Fibroblast of lung (primary cell): ENCODE data around the gene CCDC86. TPM values are rescaled to one million over a fixed set of nuclear protein-coding genes. Genes with fewer than 3 reads are reported as not detected.

Source experiments
- DNase-seq, 2 donors: peaks; one replicate each; pipeline versions ENCODE4 v3.0.0 to v3.0.0-alpha.2; 2010; ENCODE audit warnings: low read depth in 2 of 2
- H2AFZ ChIP-seq: 2 replicates; pipeline ENCODE4 v1.5.1; 2012; ENCODE audit warnings: low read length, control low read depth, inconsistent platforms
- H3K27ac ChIP-seq: 2 replicates; pipeline ENCODE4 v1.5.1; 2011; ENCODE audit warnings: low read length, control low read depth; ENCODE audit not compliant: insufficient read depth
- H3K27me3 ChIP-seq: 2 replicates; pipeline ENCODE4 v1.5.1; 2011; ENCODE audit warnings: mild to moderate bottlenecking, low read length; ENCODE audit not compliant: control insufficient read depth, insufficient read depth
- H3K36me3 ChIP-seq: 2 replicates; pipeline ENCODE4 v1.5.1; 2011; ENCODE audit warnings: low read length; ENCODE audit not compliant: control insufficient read depth, insufficient read depth
- H3K4me1 ChIP-seq: 2 replicates; pipeline ENCODE4 v1.5.1; 2011; ENCODE audit warnings: low read length; ENCODE audit not compliant: control insufficient read depth, insufficient read depth; ENCODE audit errors: extremely low read depth
- H3K4me2 ChIP-seq: 2 replicates; pipeline ENCODE4 v1.5.1; 2011; ENCODE audit warnings: low read length, control low read depth; ENCODE audit not compliant: insufficient read depth; ENCODE audit errors: extremely low read depth
- H3K4me3 ChIP-seq, 4 experiments: fragments of 200-600 bp in 1 of 4; sonication (generic) in 1 of 4; replicated peaks in 1 of 4; 2 replicates each; pipeline ENCODE4 v1.5.1; 2011 to 2016; ENCODE audit warnings: low read length in 4 of 4, low read depth in 3 of 4, mild to moderate bottlenecking in 3 of 4, control low read depth in 2 of 4, inconsistent platforms in 1 of 4, mixed read lengths in 1 of 4; ENCODE audit not compliant: insufficient read depth in 1 of 4; ENCODE audit errors: control extremely low read depth in 1 of 4
- H3K79me2 ChIP-seq: 2 replicates; pipeline ENCODE4 v1.5.1; 2012; ENCODE audit warnings: mild to moderate bottlenecking, low read length, inconsistent platforms; ENCODE audit not compliant: control insufficient read depth, insufficient read depth
- H3K9ac ChIP-seq: 2 replicates; pipeline ENCODE4 v1.5.1; 2011; ENCODE audit warnings: mild to moderate bottlenecking, low read length, control low read depth; ENCODE audit not compliant: insufficient read depth
- H3K9me3 ChIP-seq: 2 replicates; pipeline ENCODE4 v1.5.1; 2012; ENCODE audit warnings: low read depth, low read length; ENCODE audit not compliant: control insufficient read depth, insufficient read depth
- H4K20me1 ChIP-seq: 2 replicates; pipeline ENCODE4 v1.5.1; 2011; ENCODE audit warnings: low read length; ENCODE audit not compliant: control insufficient read depth, insufficient read depth; ENCODE audit errors: extremely low read depth
- EZH2 ChIP-seq: IDR thresholded peaks from 2 replicates; pipeline ENCODE4 v1.5.1; 2012; ENCODE audit warnings: low read length, control low read depth, mild to moderate bottlenecking; ENCODE audit errors: missing control alignments
- polyA minus RNA-seq: library from RNA; depleted of rRNA, polyadenylated mRNA; stranded (reverse); fragments of >200 nt; gene quantifications from 2 replicates; pipeline ENCODE4 v1.2.3, GENCODE V29; 2011; ENCODE audit warnings: low replicate concordance
- polyA plus RNA-seq, 2 donors: library from polyadenylated mRNA; depleted of rRNA in 1 of 2; stranded (reverse) in 1 of 2; unstranded in 1 of 2; fragments of >200 nt; gene quantifications; 2 replicates each; pipeline ENCODE4 v1.2.1, GENCODE V29; 2011 to 2012; ENCODE audit warnings: missing spikeins in 1 of 2
- total RNA-seq: library from RNA; depleted of rRNA; stranded (reverse); fragments of >200 nt; gene quantifications from 2 replicates; pipeline ENCODE4 v1.2.1, GENCODE V29; 2014
- TF ChIP-seq, protein P1 (sequence below), 2 donors: IDR thresholded peaks in 1 of 2; conservative IDR thresholded peaks in 1 of 2; 1 replicate in 1 of 2; 2 replicates in 1 of 2; pipeline ENCODE4 v1.5.1; 2011 to 2012; ENCODE audit warnings: low read length in 2 of 2, control low read depth in 1 of 2, inconsistent platforms in 1 of 2, low read depth in 1 of 2, mild to moderate bottlenecking in 1 of 2

Gene CCDC86, protein sequence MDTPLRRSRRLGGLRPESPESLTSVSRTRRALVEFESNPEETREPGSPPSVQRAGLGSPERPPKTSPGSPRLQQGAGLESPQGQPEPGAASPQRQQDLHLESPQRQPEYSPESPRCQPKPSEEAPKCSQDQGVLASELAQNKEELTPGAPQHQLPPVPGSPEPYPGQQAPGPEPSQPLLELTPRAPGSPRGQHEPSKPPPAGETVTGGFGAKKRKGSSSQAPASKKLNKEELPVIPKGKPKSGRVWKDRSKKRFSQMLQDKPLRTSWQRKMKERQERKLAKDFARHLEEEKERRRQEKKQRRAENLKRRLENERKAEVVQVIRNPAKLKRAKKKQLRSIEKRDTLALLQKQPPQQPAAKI
- total RNA-seq = 7.2 and 7.4 TPM in 2 replicates
- 14.9 and 29.4 TPM in 2 replicates for polyA plus RNA-seq
- 24.3 and 48.7 TPM in 2 replicates for polyA plus RNA-seq (2012)
- 14.6 and 35.1 TPM in 2 replicates for polyA minus RNA-seq

DNA sequence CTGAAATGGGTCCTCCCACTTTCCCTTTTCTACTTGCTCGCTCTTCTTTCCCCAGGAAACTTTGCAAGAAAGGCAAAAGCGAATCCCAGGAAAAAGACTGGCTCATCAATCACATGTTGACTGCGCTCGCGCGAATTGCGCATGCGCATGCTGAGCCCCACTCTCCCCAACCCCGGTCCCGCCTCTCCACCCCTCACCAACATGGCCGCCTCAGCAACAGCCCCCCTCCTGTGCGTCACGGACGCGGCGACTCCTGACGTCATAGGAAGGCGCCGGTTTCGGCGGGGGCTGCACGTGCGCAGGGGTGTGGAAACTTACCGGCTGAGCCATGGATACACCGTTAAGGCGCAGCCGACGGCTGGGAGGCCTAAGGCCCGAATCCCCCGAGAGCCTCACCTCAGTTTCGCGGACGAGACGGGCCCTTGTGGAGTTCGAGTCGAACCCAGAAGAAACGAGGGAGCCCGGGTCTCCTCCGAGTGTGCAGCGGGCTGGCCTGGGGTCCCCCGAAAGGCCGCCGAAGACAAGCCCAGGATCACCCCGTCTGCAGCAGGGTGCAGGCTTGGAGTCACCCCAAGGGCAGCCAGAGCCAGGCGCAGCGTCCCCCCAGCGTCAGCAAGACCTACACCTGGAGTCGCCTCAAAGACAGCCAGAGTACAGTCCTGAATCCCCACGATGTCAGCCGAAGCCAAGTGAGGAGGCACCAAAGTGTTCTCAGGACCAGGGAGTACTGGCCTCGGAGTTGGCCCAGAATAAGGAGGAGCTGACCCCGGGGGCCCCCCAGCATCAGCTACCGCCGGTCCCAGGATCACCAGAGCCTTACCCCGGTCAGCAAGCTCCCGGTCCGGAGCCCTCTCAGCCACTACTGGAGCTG, at the start of gene CCDC86:
TSS of gene CCDC86 (plus strand) at position 317 of the 871 bp plus-strand sequence. CDS start at position 329, 12 bp downstream.
- Histone ChIP-seq H2AFZ (peak within 1 kb of the TSS; percentile 52), H4K20me1 (no peaks in the 10 kb centered on the region), H3K27ac (peak within 1 kb of the TSS; percentile 83), H3K4me1 (peaks cover 18% of the 10 kb centered on the region), H3K4me3 (peak within 1 kb of the TSS; percentile 72 to 96 (median 82)), H3K36me3 (no peaks in the 10 kb centered on the region), H3K9ac (peak within 1 kb of the TSS; percentile 83), H3K4me2 (peak within 1 kb of the TSS; percentile 87), H3K9me3 (no peaks in the 10 kb centered on the region), H3K79me2 (peaks cover 40% of the 10 kb centered on the region), H3K27me3 (no peaks in the 10 kb centered on the region)
- DNase-seq = peak; percentile 89 to 97
- no peak for TF ChIP-seq EZH2
- TF ChIP-seq, protein P1, sequence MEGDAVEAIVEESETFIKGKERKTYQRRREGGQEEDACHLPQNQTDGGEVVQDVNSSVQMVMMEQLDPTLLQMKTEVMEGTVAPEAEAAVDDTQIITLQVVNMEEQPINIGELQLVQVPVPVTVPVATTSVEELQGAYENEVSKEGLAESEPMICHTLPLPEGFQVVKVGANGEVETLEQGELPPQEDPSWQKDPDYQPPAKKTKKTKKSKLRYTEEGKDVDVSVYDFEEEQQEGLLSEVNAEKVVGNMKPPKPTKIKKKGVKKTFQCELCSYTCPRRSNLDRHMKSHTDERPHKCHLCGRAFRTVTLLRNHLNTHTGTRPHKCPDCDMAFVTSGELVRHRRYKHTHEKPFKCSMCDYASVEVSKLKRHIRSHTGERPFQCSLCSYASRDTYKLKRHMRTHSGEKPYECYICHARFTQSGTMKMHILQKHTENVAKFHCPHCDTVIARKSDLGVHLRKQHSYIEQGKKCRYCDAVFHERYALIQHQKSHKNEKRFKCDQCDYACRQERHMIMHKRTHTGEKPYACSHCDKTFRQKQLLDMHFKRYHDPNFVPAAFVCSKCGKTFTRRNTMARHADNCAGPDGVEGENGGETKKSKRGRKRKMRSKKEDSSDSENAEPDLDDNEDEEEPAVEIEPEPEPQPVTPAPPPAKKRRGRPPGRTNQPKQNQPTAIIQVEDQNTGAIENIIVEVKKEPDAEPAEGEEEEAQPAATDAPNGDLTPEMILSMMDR (conservative IDR thresholded peaks at IDR 0.05 in 1 of 2, IDR thresholded peaks at IDR 0.05 in 1 of 2; ENCODE audit: low read depth in 1 of 2, low read length in 2 of 2) = no peak

DNA sequence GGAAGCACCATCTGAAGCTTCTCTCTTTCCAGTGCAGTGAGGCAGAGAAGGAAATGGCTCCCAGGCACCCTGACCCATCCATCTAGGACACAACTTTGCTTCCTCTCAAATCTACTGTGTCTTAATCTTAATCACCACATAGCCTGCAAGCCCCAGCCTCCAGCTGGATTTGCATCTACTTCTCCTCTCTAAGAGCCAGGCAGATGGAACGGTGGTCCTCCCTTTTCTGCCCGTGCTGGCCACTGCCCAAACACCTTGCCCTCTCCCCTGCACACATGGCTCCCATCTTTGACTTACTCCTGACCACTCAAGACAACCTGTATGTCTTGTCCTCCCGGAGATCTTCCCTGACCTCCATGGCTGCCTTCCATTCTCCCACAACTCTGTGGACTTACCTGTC, 49.4 kb upstream of the CCDC86 start:
- H3K79me2 ChIP-seq = no peaks in the 10 kb centered on the region
- no peak overlapping the region for H3K4me3 ChIP-seq
- no peak overlapping the region for H3K4me2 ChIP-seq
- peaks cover 5% of the 10 kb centered on the region for H3K27me3 ChIP-seq
- TF ChIP-seq, protein P1 (conservative IDR thresholded peaks at IDR 0.05 in 1 of 2, IDR thresholded peaks at IDR 0.05 in 1 of 2; ENCODE audit: low read depth in 1 of 2, low read length in 2 of 2) = no peak
- TF ChIP-seq EZH2 = no peak
- DNase-seq = no peak
- no peaks in the 10 kb centered on the region for H3K9me3 ChIP-seq
- no peaks in the 10 kb centered on the region for H3K4me1 ChIP-seq
- H4K20me1 ChIP-seq = no peaks in the 10 kb centered on the region
- no peak overlapping the region for H3K27ac ChIP-seq
- no peak overlapping the region for H2AFZ ChIP-seq
- H3K9ac ChIP-seq = no peak overlapping the region
- no peaks in the 10 kb centered on the region for H3K36me3 ChIP-seq

DNA sequence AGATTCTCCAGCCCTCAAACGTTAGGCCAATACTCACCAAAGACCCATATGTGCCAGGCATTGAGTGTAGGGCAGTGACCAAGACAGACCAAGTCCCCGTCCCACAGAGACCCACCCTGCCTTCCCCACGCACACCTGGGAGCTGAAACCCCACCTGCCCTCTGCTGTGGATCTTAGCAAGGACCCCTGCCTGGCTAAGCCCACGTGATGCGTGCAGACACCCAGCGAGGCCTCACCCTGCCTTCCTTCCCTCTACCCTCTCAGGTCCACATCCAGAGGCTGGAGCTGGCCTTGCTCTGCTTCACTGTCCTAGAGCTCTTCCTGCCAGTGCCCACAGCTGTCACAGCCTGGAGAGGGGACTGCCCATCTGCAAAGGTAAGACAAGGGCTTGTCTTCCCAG, 46.6 kb upstream of the CCDC86 start:
- Histone ChIP-seq H2AFZ (no peak overlapping the region), H3K4me3 (no peak overlapping the region), H3K9me3 (no peaks in the 10 kb centered on the region), H3K27ac (no peak overlapping the region), H3K9ac (no peak overlapping the region), H3K27me3 (peaks cover 6% of the 10 kb centered on the region), H3K4me1 (no peaks in the 10 kb centered on the region), H3K4me2 (no peak overlapping the region), H3K79me2 (no peaks in the 10 kb centered on the region), H3K36me3 (no peaks in the 10 kb centered on the region), H4K20me1 (no peaks in the 10 kb centered on the region)
- DNase-seq = no peak
- TF ChIP-seq, protein P1 (conservative IDR thresholded peaks at IDR 0.05 in 1 of 2, IDR thresholded peaks at IDR 0.05 in 1 of 2; ENCODE audit: low read depth in 1 of 2, low read length in 2 of 2) = no peak
- no peak for TF ChIP-seq EZH2
